Astrocyte of the spinal cord (primary cell): Measurements from ENCODE around the gene CTNS.

Experiments used
- DNase-seq: peaks from one replicate; pipeline ENCODE4 v3.0.0; 2011; ENCODE audit warnings: low read depth, low spot score
- H3K4me3 ChIP-seq: 2 replicates; pipeline ENCODE4 v1.5.1; 2011; ENCODE audit warnings: low read depth, mild to moderate bottlenecking, low read length, moderate library complexity
- CTCF ChIP-seq: IDR thresholded peaks from 2 replicates; pipeline ENCODE4 v1.5.1; 2012; ENCODE audit warnings: low read depth, mild to moderate bottlenecking, low read length, inconsistent platforms
- in situ Hi-C: cut with HindIII; loops from 2 replicates; pipeline ENCODE4 v1.10.0; 2017; ENCODE audit warnings: low sequenced_read_pairs

CTNS gene

GRCh38 chr17:3689262-3690093, 52.9 kb downstream of the CTNS start:
- DNase-seq = no peak
- H3K4me3 ChIP-seq = no peak overlapping the region
- in situ Hi-C loops = no loop called here
- no peak for TF ChIP-seq CTCF

GRCh38 chr17:3690094-3690715, 53.6 kb downstream of the CTNS start:
- H3K4me3 ChIP-seq = no peak overlapping the region
- in situ Hi-C loops = no loop called here
- DNase-seq = no peak
- TF ChIP-seq CTCF = no peak

GRCh38 chr17:3691617-3692067, 55.1 kb downstream of the CTNS start:
- in situ Hi-C loops = no loop called here
- no peak for DNase-seq
- no peak for TF ChIP-seq CTCF
- no peak overlapping the region for H3K4me3 ChIP-seq

GRCh38 chr17:3692346-3692745, 55.8 kb downstream of the CTNS start:
- H3K4me3 ChIP-seq = no peak overlapping the region
- no peak for DNase-seq
- TF ChIP-seq CTCF = peak; percentile 4
- in situ Hi-C loops = no loop called here

- DNase-seq = no peak
Measured at GRCh38 chr17:3693141-3693540, 56.6 kb downstream of the CTNS start.

GRCh38 chr17:3693829-3694231, 57.3 kb downstream of the CTNS start:
- no peak overlapping the region for H3K4me3 ChIP-seq

More at GRCh38 chr17:3693141-3693540, 56.6 kb downstream of the CTNS start:
- TF ChIP-seq CTCF = no peak
- no peak overlapping the region for H3K4me3 ChIP-seq
- in situ Hi-C loops = no loop called here

More at GRCh38 chr17:3693829-3694231, 57.3 kb downstream of the CTNS start:
- DNase-seq = no peak
- in situ Hi-C loops = no loop called here
- no peak for TF ChIP-seq CTCF
